Head of caudate nucleus (tissue), 42 donors: ENCODE measurements around the gene DTX4.

Source experiments
- DNase-seq, 42 donors: peaks; one replicate each; pipeline versions ENCODE4 v3.0.0 to v3.0.0-alpha.2; 2020 to 2021; ENCODE audit warnings: mixed read lengths in 7 of 42
- intact Hi-C: fragments of 100-400 bp; cut with DNase I; formaldehyde crosslinking; loops from one replicate; pipeline ENCODE4 v1.15.0; 2022

The DTX4 gene

DNA sequence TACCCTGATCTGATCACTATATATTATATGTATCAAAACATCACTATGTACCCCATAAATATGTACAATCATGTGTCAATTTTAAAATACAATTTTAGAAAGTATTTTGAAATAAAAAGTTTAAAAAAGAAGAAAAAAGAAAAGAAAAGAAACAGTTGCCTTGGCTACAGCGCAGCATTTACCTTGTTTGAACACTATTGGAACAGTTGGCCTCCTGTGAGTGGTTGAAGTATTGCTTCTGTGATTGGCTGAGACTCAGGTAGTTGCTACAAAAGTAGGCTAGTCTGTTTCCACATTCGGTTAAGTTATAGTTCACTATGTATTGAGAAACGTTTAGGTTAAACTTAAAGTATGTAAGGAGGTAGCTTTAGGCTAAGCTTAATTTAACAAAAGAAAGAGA, 7.9 kb upstream of the DTX4 start:
- intact Hi-C loops, result no loop called here
- no peak for DNase-seq

DNA sequence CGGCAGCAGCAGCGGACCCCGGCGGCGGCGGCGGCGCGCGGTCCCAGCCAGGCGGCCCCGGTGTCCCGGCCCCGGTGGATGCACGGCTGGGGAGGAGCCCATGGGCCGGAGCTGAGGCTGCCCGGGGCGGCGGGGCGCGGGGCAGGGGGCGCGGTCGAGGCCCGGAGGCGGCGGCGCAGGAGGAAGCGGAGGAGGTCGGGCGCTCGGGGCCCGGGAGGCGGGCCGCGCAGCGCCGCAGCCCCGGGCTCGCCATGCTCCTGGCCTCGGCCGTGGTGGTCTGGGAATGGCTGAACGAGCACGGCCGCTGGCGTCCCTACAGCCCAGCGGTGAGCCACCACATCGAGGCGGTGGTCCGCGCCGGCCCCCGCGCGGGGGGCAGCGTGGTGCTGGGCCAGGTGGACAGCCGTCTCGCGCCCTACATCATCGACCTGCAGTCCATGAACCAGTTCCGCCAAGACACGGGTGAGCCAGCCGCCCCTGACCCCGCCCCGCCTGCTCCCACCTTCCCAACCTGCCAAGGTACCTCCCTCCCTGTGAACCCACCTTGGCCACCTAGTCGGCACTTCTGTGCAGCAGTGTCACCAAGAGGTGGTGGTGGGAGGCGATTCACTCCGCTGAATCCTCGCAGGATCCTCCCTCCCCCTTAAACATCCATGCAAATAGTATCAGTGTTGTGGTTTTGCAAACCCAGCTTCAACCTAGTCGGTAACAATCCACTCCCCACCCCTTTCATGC, 580 bp downstream of the DTX4 start:
- DNase-seq, result peak in 24 of 42 donors; percentile 21 to 78 (median 44)
- intact Hi-C loops, result loop anchor here (5.0 kb wide), 1 partner anchor 110 kb away; no protein-coding TSS in a partner anchor

DNA sequence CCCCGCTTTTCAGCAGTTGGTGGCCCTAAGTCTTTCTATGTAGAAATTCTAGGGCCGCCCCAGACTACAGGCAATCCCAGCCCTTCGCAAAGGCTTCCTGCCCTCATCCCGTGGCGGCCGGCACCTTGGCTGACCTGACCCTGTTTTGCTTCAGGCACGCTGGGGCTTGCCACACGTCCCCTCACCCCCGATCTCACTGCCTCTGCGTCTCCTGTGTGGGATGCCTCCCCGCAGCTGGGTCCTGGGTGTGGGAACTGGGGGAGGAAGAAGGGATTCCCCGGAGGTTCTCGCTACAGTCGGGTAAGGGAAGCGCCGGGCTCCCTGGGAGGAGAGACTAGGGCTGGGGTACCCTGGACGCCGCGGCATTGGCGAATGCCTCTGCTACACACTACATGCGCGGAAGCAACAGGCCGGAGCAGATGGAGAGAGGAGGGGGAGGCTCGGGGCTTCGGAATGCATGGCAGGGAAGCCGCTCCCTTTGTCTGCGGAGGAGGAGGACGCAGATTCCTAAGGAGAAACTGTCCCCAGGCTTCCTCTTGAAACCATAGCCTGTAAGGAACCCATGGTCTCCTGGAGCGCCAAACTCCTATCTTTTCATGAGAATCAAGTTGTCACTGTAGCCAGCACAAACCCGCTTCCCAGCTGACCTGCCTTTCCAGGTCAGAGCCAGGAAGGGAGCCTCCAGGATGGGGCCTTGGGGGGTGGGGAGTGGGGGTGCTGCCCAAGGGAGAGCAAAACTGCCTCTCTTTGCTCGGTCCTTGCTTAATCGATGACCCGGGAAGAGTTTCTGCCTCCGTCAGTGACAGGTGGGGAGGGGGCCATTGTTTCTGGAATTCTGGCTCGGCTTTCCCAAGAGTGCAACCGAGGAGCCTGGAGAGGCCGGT, 1.4 kb downstream of the DTX4 start:
- intact Hi-C loops, result loop anchor here (5.0 kb wide), 1 partner anchor 109 kb away; no protein-coding TSS in a partner anchor
- peak in 39 of 42 donors; percentile 24 to 81 (median 56) for DNase-seq

DNA sequence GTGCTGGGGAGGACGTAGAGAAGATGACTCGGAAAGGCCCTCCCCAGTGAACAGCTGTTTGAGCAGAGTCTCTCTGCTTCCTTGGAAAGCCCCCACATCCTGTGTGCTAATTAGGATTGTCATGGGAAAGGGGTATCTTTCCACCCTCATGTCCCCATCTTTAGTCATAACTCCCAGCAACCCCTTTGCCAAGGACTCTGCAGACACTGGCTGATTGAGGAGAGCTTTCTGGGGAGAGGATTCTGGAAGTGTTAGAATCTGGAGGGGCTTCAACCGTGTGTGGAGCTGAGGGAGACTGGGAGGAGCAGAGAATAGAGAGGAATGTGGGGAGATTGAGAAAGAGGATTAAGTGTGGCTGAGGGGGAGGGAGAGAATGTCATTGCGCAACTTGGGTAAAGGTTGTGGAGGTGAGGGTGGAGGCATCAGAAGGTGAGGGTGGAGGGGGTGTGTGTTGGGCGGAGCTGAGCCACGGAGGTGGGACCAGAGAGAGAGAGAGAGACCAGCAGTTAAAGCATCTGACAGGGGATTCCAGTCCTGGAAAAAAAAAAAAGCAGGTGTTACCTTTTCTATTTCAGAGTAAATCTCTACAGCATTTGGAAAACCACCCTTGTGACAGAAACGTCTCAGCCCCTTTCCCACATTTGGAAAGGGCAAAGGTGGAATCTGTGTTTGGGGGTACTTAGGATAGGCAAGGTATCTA, 2.2 kb downstream of the DTX4 start:
- peak in 9 of 42 donors; percentile 17 to 69 (median 36) for DNase-seq
- intact Hi-C loops, result loop anchor here (5.0 kb wide), 1 partner anchor 108 kb away; no protein-coding TSS in a partner anchor

DNA sequence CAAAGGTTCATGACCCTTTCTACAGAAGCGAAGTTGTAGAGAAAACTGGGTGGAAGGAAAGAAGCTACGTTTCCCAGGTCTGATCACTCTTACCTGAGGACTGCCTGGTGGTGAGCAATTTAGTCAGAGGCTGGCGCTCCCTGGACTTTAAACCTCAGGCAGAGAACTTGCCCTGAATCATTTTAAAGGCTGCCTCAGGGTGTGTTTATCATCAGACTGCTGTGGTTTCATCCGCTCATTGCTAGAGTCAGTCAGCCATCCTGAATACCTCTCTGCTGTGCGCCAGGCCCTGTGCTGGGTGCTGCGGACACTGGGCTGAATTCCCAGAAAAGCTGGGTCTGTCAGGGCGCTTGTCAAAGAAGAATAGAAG, 2.7 kb downstream of the DTX4 start:
- intact Hi-C loops, result loop anchor here (5.0 kb wide), 1 partner anchor 108 kb away; no protein-coding TSS in a partner anchor
- DNase-seq, result peak in 10 of 42 donors; percentile 12 to 66 (median 40)

DNA sequence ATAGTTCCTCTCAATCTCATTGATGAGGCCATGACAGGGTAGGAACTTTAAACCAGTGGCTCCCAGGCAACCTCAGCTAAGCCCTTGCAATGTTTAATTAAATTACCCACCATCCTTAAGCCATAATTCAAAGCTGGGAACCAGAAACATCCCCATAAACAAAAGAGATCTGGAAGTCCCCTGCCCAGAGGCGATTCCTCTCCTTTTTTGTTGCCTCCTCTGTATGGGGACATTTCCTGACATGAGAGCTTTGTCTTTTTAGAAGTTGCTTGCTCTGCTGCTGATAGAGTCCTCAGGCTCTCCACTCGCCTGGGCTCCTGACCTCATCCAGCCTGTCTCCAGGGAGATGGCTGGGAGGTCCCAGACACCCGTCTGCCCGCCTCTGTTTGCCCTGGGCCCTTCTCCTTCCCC, 3.2 kb downstream of the DTX4 start:
- intact Hi-C loops, result no loop called here
- peak in 14 of 42 donors; percentile 19 to 61 (median 44) for DNase-seq

DNA sequence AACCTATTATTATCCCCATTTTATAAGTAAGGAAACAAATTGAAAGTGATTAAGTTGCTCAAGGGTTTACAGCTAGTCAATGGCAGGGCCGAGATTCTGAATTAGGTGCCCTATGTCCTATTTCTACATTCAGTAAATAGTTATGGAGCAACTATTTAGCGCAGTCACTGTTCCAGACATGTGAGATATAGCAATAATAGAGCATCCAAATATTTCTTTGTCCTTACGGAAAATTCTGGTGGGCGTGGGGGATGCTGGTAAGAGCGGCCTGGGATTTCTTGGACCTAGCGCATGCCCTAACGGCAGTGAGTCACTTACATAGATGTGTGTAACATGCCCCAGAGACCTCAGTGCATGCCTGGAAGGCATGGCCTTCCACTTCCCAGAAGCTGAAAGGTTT, 4.4 kb downstream of the DTX4 start:
- intact Hi-C loops, result no loop called here
- DNase-seq, result no peak

DNA sequence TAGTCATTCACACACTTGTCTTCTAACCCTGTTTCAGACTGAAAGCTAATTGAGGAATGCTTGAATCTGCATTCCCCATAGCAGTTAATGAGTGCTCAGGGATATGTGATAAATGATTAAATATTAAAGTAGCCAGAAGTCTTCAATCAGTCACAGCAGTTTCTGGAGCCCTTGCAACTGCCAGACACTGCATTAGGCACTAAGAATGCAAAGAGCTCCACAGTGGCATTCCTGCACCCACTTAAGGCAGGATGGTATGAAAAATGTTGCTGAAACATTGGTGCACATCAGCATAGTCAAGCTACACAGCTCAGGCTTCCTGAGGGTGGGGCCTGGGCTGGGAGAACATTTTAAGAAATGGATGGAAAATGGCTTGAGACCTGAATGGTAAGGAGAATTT, 6.5 kb downstream of the DTX4 start:
- intact Hi-C loops, result no loop called here
- DNase-seq, result no peak

DNA sequence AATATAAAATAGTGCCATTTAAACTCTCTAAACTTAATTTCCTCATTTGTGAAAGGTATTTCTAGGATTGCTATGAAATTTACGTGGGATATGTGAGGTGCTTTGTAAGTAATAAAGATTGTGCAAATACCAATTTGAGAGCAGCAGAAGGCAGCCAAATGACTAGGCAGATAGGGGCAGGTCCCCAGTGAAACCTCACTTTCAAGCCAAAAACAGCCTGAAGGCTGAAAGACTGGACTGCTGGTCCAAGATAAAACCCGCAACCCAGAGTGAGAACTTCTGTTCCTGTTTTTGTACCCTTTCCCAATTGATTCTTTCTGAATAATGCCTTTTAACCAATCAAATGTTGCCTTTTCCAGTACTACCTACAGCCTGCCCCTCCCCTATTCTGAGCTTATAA, 7.2 kb downstream of the DTX4 start:
- intact Hi-C loops, result no loop called here
- no peak for DNase-seq

DNA sequence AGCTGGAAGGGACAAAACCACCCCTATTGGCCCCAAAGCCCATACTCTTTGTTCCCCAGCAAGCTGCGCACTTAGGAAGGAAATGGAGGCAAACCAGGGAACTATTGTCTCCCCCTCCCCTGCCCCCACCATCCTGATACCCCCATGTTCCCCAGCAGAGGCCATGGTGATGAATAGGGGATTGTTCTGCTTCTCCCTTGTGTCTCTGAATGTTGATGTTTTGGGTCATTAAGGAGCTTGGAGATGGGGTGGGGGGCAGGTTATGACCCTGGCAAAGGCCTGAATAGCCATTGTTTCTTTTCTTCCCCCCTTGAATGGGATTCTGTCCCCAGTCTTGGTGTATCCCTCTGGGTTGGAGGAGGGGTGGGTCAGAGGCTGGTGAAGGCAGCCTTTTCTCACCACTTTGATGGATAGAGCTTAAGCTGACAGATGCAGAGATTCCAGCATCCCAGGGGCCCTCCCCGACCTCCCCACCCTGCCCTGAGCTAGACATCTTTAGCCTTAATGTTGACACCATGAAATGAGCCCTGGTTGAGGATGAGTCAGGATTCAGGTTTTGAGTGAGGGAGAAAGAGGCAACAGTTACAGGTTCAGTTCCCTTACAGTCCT, 8.3 kb downstream of the DTX4 start:
- peak in 21 of 42 donors; percentile 20 to 78 (median 51) for DNase-seq
- intact Hi-C loops, result no loop called here

DNA sequence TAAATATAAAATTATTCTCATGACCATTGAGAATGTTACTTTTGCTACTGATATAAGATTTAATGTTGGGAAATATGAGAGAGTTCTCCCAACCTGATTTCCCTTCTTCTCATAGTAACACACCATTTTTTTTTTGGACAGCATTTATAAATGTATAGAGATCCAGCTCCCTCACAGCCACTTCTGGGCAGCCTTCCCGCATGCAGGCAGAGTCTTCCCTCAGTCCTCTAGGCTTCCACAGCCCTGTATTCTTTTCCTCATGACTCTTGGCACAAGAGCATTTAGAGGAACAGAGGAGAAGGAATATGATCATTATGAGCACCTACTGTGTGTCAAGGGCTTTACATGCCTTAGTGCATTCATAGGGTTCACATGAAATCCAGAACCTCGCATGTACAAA, 9.0 kb downstream of the DTX4 start:
- intact Hi-C loops, result no loop called here
- DNase-seq, result no peak

DNA sequence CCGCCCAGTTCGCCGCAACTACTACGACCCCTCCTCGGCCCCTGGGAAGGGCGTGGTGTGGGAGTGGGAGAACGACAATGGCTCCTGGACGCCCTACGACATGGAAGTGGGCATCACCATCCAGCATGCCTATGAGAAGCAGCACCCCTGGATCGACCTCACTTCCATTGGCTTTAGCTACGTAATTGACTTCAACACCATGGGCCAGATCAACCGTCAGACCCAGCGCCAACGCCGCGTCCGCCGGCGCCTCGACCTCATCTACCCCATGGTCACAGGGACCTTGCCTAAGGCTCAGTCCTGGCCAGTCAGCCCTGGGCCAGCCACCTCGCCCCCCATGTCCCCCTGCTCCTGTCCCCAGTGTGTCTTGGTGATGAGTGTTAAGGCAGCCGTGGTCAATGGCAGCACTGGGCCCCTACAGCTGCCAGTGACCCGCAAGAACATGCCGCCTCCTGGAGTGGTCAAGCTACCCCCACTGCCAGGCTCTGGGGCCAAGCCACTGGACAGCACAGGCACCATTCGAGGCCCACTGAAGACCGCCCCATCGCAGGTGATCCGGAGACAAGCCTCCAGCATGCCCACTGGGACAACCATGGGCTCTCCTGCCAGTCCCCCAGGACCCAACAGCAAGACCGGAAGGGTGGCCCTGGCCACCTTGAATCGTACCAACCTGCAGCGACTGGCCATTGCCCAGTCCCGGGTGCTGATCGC, 10.0 kb downstream of the DTX4 start:
- intact Hi-C loops, result no loop called here

DNA sequence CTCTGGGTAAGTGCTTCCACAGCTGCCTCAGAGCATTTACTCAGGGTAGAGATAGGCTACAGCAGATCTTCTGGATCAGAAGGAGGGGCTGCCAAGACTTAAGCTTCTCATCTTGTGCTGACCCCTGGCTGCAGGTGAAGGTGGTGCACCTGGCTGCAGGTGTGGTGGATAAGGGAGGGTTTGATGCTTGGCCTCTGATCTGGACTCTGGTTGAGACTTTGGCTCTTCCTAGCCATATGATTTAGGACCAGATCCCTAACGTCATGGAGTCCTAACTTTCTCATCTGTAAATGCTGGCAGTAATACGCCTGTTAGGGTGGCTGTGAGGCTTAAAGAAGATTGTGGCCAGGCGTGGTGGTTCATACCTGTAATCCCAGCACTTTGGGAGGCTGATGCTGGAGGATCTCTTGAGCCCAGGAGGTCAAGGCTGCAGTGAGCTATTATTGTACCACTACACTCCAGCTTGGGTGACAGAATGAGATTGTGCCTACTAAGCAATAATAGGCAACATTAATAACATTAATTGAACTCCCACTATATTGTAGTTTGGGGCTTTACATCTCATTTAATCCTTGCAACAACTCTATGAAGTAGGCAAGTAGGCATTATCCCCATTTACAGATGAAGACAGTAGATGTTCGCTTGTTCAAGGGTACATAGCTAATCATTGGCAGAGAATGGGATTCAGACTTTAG, 10.7 kb downstream of the DTX4 start:
- DNase-seq, result no peak
- intact Hi-C loops, result no loop called here

More for the DNA sequence above, 10.0 kb downstream of the DTX4 start:
- DNase-seq, result no peak

DNA sequence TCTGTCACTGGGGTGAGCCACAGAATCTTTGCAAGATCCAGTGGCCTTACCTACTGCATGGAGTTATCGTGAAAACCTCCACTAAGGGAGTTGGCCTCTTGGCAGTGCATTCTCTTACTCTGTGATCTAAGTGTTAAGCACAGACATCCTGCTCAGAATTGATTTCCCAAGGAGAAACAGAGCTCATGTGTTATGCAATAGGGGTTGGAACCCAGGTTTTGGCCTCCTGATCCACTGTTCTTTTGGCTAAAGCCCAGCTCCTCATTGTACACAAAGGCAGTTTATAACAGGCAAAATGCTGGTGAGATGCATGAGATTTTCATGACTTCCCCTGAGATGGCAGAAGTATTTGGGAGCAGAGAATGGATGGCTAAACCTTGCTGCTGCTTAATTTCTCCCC, 11.8 kb downstream of the DTX4 start:
- intact Hi-C loops, result no loop called here
- no peak for DNase-seq

DNA sequence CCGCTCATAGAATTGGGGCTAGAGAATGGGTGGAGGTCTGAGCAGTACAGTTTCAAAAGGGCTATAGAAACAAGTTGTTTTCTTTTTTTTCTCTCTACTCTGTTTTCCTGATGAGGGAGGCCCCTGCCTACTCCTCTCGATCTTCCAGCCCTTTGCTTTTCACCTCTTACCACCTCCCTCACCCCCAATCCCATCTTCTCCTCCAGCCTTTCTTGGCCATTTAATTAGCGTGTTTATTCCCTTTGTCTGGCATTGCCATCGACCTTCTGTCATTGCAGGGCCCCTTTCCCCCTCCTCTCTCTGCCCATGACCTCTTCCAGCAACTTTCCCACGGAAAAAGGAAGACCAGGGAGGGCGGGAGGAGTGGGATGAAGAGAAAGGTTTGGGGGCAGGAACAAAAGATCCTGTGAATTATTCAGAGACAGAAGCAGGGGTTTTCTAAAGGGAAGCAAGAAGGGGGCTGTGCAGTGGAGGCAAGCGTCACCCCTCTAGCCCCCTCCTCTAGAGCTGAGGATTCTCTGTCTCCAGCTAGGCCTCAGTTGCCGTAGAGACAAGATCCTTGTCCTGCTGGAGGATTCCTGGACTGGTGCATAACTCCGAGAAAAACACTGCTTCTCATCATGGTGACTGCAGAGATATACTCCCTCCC, 12.9 kb downstream of the DTX4 start:
- no peak for DNase-seq

DNA sequence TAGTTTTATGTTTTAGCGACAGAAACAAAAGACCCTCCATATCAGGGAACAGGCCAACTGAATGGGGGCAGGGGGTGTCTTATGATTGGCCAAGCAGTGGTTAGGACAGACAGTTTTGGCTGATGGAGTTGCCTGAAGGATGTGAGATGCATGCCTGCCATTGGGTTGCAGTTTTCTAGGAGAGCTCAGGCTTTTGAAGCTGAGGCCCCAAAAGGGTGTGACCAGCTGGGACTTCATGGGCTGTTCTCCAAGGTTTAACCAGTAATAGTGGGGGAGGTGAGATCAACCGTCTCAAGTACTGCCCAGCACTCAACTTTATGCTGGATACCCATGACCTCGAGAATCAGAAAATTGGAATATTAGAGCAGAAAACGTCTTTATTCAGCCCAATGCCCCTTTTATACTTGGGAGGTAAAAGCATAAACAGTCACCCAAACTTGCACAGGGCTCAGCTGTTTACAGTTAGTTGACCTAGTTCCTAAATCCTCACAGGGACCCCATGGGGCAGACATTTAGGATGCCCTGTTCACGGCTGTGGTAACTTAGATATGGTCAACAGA, 13.5 kb downstream of the DTX4 start:
- intact Hi-C loops, result no loop called here
- DNase-seq, result no peak

More for the DNA sequence above, 12.9 kb downstream of the DTX4 start:
- intact Hi-C loops, result no loop called here

DNA sequence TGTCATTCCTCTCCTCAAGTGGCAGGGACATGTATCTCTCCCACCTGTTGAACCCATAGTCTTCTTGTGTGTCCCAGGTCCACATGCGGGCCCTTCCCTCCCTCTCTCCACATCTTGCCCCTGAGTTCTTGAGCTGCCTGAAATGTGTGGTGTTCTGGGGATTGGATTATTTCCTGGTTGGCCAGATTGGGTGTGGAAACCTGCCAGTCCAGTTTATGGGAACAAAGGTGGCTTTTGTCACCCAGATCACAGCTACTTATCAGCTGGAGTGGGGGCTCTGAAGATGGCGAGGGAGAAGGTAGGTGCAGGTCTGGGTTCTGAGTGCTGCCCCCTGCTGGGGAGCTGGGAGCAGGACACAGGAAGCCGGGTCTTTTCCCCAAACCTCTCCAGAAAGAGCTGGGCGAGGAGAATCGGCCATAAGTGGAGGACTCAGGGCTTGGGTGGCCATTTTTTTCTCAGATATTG, 14.2 kb downstream of the DTX4 start:
- intact Hi-C loops, result no loop called here
- peak in 39 of 42 donors; percentile 37 to 86 (median 65) for DNase-seq
